ENCODE data around the gene NANP. TPM values are rescaled to one million over a fixed set of nuclear protein-coding genes. Genes with fewer than 3 reads are reported as not detected.

NANP gene
- 1 to 10 TPM; 2.6 to 9.6 TPM for total RNA-seq

GRCh38 chr20:25623736-25624499, at the start of gene NANP:
Gene NANP (minus strand): TSS chr20:25624014. CDS start chr20:25623948, 66 bp downstream.
- no peaks in the 10 kb centered on the region for H3K9me3 ChIP-seq
- DNase-seq, result peak; percentile 95 to 97 (median 97)
- peak within 1 kb of the TSS; percentile 89 to 96 (median 90) for H3K27ac ChIP-seq
- peak; percentile 93 for ATAC-seq
- 0% methylated on average over 12 to 64 of the region's 81 CpGs for WGBS, 2 donors
- H3K36me3 ChIP-seq (replicated peaks in 1 of 2; ENCODE audit: insufficient read depth in 1 of 2, low read depth in 2 of 2), result no peaks in the 10 kb centered on the region
- intact Hi-C loops (cut with DNase I), result no loop called here
- TF ChIP-seq CTCF (IDR thresholded peaks at IDR 0.05) (peak in 1 of 7 experiments; percentile 7), POLR2A (IDR thresholded peaks at IDR 0.05) (peak; percentile 66 to 89 (median 86))
- peaks cover 14% of the 10 kb centered on the region for H3K4me1 ChIP-seq
- peak within 1 kb of the TSS; percentile 47 to 85 for H3K4me3 ChIP-seq
- H3K27me3 ChIP-seq, result no peaks in the 10 kb centered on the region

GRCh38 chr20:25672659-25673235, 48.9 kb upstream of the NANP start:
- WGBS, 2 donors, result 85 to 97% methylated on average over 4 of the region's 4 CpGs
- no peak for ATAC-seq
- no peak overlapping the region for H3K4me3 ChIP-seq
- TF ChIP-seq POLR2A (IDR thresholded peaks at IDR 0.05) (no peak), CTCF (IDR thresholded peaks at IDR 0.05) (no peak)
- peaks cover 6 to 19% of the 10 kb centered on the region in 2 donors for H3K36me3 ChIP-seq (replicated peaks in 1 of 2; ENCODE audit: insufficient read depth in 1 of 2, low read depth in 2 of 2)
- H3K4me1 ChIP-seq, result no peaks in the 10 kb centered on the region
- H3K9me3 ChIP-seq, result no peaks in the 10 kb centered on the region
- H3K27me3 ChIP-seq, result no peaks in the 10 kb centered on the region
- DNase-seq, result no peak
- intact Hi-C loops (cut with DNase I), result no loop called here
- H3K27ac ChIP-seq, result no peak overlapping the region

- TF ChIP-seq CTCF (IDR thresholded peaks at IDR 0.05) (no peak), POLR2A (IDR thresholded peaks at IDR 0.05) (no peak)
- Histone ChIP-seq H3K27me3 (no peaks in the 10 kb centered on the region), H3K4me1 (no peaks in the 10 kb centered on the region), H3K4me3 (no peak overlapping the region), H3K9me3 (no peaks in the 10 kb centered on the region), H3K36me3 (replicated peaks in 1 of 2; ENCODE audit: insufficient read depth in 1 of 2, low read depth in 2 of 2) (peaks cover 0 to 2% of the 10 kb centered on the region in 2 donors), H3K27ac (no peak overlapping the region)
- DNase-seq, result no peak
- 74 to 79% methylated on average over 7 of the region's 7 CpGs for WGBS, 2 donors
- ATAC-seq, result no peak
- intact Hi-C loops (cut with DNase I), result no loop called here
Measured at GRCh38 chr20:25669826-25670422, 46.1 kb upstream of the NANP start.

- no peak for TF ChIP-seq POLR2A (IDR thresholded peaks at IDR 0.05)
- no peak for TF ChIP-seq CTCF (IDR thresholded peaks at IDR 0.05)
- DNase-seq (no peak), ATAC-seq (no peak)
- no peaks in the 10 kb centered on the region for H3K4me1 ChIP-seq
- H3K27me3 ChIP-seq, result no peaks in the 10 kb centered on the region
- intact Hi-C loops (cut with DNase I), result no loop called here
- no peaks in the 10 kb centered on the region for H3K36me3 ChIP-seq (replicated peaks in 1 of 2; ENCODE audit: insufficient read depth in 1 of 2, low read depth in 2 of 2)
- no peak overlapping the region for H3K27ac ChIP-seq
- WGBS, 2 donors, result 71 to 76% methylated on average over 4 of the region's 4 CpGs
- no peaks in the 10 kb centered on the region for H3K9me3 ChIP-seq
- no peak overlapping the region for H3K4me3 ChIP-seq
Measured at GRCh38 chr20:25668446-25668845, 44.6 kb upstream of the NANP start.
